GM08714 (cell line): Measurements from ENCODE around the gene SGO2.

Experiments
- H3K4me3 ChIP-seq: fragments of 200-500 bp; sonication (Bioruptor generic); 2 replicates; pipeline ENCODE4 v1.5.1; 2014; ENCODE audit warnings: mild to moderate bottlenecking, low read length, inconsistent platforms
- ZNF274 ChIP-seq: IDR thresholded peaks from 2 replicates; pipeline ENCODE4 v1.6.1; 2012; ENCODE audit warnings: mild to moderate bottlenecking, low read depth, low read length

The SGO2 gene, protein sequence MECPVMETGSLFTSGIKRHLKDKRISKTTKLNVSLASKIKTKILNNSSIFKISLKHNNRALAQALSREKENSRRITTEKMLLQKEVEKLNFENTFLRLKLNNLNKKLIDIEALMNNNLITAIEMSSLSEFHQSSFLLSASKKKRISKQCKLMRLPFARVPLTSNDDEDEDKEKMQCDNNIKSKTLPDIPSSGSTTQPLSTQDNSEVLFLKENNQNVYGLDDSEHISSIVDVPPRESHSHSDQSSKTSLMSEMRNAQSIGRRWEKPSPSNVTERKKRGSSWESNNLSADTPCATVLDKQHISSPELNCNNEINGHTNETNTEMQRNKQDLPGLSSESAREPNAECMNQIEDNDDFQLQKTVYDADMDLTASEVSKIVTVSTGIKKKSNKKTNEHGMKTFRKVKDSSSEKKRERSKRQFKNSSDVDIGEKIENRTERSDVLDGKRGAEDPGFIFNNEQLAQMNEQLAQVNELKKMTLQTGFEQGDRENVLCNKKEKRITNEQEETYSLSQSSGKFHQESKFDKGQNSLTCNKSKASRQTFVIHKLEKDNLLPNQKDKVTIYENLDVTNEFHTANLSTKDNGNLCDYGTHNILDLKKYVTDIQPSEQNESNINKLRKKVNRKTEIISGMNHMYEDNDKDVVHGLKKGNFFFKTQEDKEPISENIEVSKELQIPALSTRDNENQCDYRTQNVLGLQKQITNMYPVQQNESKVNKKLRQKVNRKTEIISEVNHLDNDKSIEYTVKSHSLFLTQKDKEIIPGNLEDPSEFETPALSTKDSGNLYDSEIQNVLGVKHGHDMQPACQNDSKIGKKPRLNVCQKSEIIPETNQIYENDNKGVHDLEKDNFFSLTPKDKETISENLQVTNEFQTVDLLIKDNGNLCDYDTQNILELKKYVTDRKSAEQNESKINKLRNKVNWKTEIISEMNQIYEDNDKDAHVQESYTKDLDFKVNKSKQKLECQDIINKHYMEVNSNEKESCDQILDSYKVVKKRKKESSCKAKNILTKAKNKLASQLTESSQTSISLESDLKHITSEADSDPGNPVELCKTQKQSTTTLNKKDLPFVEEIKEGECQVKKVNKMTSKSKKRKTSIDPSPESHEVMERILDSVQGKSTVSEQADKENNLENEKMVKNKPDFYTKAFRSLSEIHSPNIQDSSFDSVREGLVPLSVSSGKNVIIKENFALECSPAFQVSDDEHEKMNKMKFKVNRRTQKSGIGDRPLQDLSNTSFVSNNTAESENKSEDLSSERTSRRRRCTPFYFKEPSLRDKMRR

DNA sequence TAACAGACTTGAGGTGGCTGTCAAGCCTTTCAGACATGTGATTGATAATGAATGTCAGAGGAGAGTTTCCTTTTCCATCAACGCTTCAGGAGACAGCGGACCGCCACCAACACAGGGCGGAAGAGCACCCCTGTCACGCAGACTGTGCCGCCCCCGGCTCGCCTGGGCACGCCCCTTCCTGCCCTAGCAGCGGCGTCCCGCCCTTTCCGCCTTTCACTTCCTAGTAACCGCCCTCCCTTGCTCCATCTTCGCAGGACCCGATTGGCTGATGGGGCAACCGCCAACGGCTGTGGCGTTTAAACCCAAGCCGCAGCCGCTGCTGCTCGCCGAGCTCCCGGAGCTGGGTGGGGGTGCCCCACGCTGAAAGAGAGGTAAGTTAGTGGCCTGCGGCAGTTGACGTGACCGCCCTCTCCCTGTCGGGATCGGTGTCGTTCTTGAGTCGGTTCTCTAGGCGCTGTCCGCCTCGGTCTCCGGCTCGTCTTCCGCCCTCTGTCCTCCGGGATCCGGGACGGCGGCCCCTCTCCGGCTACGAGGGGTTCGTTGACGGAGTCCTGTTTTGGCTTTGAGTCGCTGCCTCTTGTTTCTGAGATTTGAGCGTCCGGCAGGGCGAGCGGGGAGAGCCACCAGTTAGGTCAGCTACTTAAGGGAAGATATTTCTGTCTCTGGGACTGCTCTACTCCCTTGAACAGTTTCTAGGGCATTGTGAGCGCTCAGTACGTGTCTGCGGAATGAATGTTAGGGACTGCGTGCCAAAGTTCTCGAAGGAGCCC is at the start of gene SGO2:
Gene SGO2 (plus strand): TSS at position 326 of the 770 bp plus-strand sequence. CDS start 6,769 bp downstream, outside the sequence.
- peak within 1 kb of the TSS; percentile 93 for H3K4me3 ChIP-seq
- no peak for TF ChIP-seq ZNF274

DNA sequence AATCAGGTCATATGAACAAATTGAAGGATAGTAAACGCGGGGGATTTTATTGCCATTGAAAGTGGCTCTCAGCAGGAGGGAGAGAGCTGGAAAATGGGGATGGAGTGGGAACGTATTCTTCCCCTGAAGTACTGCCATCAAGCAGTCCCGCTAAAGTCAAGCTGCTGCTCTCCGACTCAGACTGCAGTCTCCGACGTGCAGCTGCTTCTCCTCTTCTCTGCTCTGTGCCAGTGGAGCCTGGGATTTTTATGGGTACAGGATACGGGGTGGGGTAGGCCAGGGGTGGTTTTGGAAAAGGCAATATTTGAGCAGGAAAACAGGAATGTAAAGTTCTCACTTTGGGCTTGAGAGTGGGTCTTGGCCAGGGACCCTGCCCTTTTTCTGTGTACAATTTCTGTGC is 49.2 kb upstream of the SGO2 start:
- TF ChIP-seq ZNF274 = no peak
- H3K4me3 ChIP-seq = no peak overlapping the region

DNA sequence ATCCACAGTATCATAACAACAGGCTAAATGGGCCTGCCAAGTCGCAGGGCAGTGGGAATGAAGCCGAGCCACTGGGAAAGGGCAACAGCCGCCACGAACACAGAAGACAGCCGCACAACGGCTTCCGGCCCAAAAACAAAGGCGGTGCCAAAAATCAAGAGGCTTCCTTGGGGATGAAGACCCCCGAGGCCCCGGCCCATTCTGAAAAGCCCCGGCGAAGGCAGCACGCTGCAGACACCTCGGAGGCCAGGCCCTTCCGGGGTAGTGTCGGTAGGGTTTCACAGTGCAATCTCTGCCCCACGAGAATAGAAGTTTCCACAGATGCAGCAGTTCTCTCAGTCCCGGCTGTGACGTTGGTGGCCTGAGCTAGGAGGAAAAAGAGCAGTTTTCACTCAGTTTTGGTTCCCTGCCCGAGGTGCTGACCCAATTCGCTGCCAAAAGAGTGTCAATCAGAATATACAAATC is 48.3 kb upstream of the SGO2 start:
- no peak for TF ChIP-seq ZNF274
- no peak overlapping the region for H3K4me3 ChIP-seq

DNA sequence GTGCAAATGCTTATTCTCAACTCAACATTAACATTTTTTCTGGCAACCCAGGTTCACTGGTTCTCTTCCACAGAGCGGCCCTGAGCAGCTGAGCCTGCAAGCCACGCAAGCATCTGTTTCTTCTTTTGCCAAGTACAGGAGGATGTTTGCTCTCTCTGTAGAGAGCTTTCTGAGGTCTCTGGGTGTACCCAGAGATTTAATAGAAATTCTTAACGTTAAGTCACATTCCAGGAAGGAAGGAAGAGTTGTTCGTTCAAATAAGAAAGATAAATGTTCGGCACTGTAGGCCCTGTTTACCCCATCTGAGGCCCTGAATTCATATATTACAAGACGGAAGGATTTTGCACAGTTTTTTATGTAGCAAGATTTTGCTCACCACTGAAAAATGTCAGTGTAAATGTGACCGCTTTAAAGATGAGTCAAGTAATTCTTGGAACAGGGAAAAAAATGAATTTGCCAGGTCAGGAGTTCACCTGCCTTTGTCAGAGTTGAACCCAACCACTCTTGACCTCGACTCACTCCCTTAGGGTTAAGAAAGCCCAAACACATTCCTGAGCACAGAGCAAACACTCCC is 46.2 kb upstream of the SGO2 start:
- no peak for TF ChIP-seq ZNF274

DNA sequence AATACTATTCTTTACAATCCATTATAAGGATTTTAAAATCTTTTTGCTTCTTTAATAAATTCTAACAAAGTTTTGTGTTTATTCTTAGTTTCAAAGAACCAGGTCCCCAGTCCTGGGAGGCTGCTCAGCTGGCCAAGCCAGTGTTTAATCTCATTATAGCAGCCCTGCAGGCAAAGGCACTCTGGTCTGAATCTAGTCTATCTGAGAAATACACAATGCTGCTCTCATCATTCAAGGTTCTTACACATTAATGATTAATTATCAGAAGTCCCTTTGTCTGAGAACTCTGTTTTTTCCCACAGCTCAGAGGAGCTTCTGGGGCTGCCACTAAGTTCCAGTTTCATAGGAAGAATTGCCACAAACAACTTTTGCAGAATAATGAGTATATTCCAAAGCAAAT is 43.8 kb upstream of the SGO2 start:
- no peak overlapping the region for H3K4me3 ChIP-seq
- no peak for TF ChIP-seq ZNF274

More for the DNA sequence above, 46.2 kb upstream of the SGO2 start:
- no peak overlapping the region for H3K4me3 ChIP-seq

DNA sequence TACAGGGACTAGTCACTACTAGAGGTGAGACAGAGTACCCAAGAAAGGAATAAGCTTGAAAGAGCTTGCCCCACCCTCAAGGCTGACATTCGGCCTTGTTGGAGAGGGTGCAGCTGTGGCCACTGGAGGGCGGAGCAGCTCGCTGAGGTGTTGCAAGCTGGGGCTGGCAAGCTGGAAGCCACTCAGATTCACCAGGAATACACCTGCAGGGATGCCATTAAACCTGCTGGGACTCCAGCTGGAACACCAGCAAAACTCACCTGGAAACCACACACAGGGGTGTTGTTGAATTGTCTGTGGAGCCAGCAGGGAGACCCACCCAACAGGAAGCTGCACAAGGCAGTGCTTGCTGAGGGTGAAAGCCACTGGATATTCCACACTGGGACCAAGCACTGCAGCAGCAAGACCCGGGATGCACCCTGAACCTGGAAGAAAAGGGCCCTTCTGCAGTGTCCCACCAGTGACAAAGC is 42.2 kb upstream of the SGO2 start:
- H3K4me3 ChIP-seq = no peak overlapping the region
- no peak for TF ChIP-seq ZNF274

DNA sequence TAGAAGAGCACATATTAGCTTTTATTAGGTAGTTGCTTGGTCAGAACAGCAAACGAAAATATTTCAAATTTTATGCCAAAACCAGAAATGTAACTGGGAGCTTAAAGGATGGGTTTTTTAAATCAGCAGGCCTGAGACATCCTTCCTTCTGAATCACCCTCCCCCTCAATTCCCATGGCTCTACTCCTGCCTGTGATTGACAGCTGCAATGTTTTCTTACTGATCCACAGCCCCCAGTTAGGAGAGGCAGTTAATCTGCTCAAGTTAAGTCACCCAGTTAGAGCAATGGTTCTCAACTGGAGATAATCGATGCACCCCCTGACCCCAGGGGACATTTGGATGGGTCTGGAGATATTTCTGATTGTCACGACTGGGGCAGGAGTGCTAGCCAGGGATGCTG is 41.1 kb upstream of the SGO2 start:
- no peak for TF ChIP-seq ZNF274
- no peak overlapping the region for H3K4me3 ChIP-seq

DNA sequence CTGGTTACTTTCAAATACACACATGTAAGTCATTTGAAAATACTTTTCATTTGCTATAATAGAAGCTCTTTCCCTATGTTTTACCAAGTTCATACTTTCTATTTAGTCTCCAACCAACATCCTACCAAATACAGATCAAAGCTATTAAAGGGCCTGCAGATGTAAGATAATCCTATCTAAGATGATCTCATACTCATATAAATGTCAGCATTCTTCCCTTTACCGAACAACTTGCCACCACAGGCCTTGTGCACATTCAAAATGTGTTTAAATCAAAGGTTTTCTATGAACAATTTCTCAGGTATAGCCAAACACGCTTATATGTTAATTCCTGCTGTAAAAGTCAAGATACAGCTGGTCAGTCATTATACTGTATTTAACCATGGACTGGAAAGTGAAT is 39.5 kb upstream of the SGO2 start:
- H3K4me3 ChIP-seq = no peak overlapping the region
- no peak for TF ChIP-seq ZNF274

DNA sequence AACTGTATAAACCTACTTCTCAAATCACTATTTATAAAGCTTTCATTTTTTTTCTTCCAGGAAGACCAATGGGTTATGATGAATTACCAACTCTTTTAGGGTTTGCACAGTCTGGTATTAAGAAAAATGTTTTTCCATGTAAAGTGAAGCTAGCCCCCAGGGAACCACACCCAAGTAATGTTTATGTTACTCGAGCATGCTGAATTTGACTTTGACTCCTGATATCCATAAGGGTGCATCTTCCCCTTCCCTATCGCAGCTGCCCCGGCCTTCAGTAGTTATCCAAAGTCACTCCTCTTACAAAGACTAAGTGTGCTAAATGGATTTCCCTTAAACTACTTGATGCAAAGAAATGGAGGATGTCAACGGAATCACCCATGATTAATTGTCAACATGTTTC is 37.8 kb upstream of the SGO2 start:
- H3K4me3 ChIP-seq = no peak overlapping the region
- no peak for TF ChIP-seq ZNF274

DNA sequence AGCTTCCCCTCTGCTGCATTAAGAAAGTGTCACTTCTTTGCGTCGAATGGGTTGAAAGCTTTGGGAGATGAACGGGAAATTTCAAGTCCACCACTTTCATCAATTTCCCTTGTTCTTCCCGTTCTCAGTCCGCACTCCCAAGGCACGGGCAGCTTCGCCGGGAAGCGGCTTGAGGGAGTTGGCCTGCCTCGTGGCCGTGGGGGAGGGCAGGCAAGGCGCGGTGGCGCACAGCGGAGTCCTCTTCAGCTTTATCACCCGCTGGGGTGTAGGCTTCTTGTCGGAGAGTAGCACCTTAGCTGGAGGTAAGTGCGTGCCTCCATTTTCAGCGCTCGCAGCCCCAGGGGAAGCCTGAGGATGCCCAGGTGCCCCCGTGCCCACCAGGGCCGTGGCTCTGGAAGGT is 36.0 kb upstream of the SGO2 start:
- TF ChIP-seq ZNF274 = no peak
- H3K4me3 ChIP-seq = no peak overlapping the region

DNA sequence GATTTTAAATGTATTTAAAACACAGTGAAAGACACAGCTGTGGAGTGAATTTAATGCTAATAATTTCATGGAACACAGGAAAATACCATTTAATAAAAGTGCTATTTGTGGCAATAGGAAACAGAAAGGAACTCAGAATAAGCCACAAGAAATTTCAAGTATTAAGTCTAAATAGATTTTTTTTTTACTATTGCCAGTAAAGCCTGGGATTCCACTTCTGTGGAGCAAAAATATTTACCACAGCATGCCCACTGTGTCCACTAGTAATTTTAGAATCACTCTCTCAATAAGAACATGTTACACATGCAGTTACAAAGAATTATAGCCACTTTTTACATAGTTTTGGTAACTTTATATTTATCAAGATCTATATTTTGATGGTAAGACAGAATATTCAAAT is 33.4 kb upstream of the SGO2 start:
- no peak overlapping the region for H3K4me3 ChIP-seq
- TF ChIP-seq ZNF274 = no peak

DNA sequence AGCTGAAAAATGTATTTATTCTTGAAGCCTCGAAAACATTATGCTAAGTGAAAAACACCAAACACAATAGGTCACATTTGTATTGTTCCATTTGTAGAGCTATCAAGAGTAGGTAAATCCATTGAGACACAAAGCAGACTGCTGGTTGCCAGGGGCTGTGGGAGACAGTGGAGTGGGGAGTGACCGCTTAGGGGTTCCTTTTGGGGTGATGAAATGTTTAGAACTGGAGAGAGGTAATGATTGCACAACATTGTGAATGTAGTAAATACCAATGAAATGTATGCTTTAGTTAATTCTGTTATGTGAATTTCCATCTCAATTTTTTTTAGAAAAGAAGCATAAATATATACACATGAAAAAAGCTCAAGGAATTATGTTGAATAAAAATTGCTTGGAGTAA is 32.0 kb upstream of the SGO2 start:
- no peak overlapping the region for H3K4me3 ChIP-seq
- no peak for TF ChIP-seq ZNF274

DNA sequence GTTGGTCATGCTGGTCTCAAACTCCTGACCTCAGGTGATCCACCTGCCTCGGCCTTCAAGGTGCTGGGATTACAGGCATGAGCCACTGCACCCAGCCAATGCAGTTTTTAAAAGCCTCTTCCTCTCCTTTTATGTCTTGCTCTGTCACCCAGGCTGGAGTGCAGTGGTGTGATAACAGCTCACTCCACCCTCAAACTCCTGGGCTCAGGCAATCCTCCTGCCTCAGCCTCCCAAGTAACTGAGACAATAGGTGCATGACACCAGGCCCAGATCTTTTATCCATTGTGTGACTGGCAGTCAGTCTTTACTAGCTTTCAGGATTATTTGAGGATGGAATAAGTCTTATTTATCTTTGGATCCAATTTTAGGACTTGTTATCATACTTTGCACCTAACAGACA is 29.3 kb upstream of the SGO2 start:
- H3K4me3 ChIP-seq = no peak overlapping the region
- no peak for TF ChIP-seq ZNF274
